HG03521 (cell line): ENCODE measurements around the gene KCNJ9.
"Not testable (repeated sequence)": the region's sequence is repeated elsewhere in the genome, so short reads cannot be mapped to it uniquely, and the experiment has no call there.

ENCODE experiments used
- ATAC-seq: cut with Tn5 transposase; IDR thresholded peaks from one replicate; pipeline ENCODE4 v1.9.1; 2021; ENCODE audit warnings: mild to moderate bottlenecking, moderate library complexity; ENCODE audit not compliant: unreplicated experiment

The KCNJ9 gene

GRCh38 chr1:160123726-160124125 lies 42.4 kb downstream of the KCNJ9 start:
- no peak for ATAC-seq

GRCh38 chr1:160124705-160125478 lies 43.6 kb downstream of the KCNJ9 start:
- ATAC-seq: no peak

- no peak for ATAC-seq
Measured at GRCh38 chr1:160125746-160126145, 44.4 kb downstream of the KCNJ9 start.

- ATAC-seq: not testable (repeated sequence)
Measured at GRCh38 chr1:160126342-160126741, 45.0 kb downstream of the KCNJ9 start.

DNA sequence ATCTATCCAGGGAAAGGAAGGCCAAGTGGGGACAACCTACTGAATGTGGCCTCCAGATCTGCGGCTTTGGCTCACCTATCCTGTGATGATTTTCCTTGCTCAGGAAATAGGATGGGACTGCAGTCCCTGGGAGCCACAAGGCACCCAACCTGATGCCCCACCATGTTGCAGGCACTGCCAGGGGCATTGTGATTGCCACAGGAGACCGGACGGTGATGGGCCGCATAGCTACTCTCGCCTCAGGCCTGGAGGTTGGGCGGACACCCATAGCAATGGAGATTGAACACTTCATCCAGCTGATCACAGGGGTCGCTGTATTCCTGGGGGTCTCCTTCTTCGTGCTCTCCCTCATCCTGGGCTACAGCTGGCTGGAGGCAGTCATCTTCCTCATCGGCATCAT lies 46.0 kb downstream of the KCNJ9 start:
- no peak for ATAC-seq

- no peak for ATAC-seq
Measured at GRCh38 chr1:160127865-160128523, 46.7 kb downstream of the KCNJ9 start.

GRCh38 chr1:160128636-160129035 lies 47.3 kb downstream of the KCNJ9 start:
- ATAC-seq: no peak

DNA sequence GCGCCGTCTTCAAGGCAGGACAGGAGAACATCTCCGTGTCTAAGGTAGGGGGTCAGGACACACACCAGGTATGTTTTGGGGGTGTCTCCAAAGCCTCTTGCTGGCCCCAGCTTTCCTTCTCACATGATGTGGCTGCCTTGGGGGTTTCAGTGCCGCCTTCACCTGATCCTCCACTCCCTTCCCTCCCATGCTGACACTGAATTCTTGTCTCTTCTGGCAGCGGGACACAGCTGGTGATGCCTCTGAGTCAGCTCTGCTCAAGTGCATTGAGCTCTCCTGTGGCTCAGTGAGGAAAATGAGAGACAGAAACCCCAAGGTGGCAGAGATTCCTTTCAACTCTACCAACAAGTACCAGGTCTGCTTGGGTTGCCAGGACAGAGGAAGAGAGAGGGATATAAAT lies 47.7 kb downstream of the KCNJ9 start:
- ATAC-seq: no peak

DNA sequence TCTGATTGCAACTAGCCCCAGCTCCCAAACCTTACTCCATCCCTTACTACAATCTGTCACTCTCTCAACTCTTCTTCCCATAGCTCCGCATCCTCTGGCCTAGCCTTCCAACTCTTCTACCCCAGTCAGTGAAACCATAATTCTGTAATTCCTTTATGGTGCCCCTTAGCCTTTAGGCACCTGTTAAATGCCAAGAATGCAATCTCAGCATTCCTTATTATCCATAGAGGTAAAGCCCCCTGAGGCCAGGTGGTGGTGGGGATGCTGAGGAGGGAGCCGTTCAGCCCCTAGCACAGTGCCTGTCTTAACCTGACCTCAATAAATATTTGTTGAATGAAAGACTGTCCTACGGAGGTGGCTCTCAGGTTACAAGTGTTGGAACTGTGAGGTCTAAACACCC lies 48.2 kb downstream of the KCNJ9 start:
- no peak for ATAC-seq

- no peak for ATAC-seq
Measured at GRCh38 chr1:160129966-160130365, 48.6 kb downstream of the KCNJ9 start.

GRCh38 chr1:160130486-160130885 lies 49.1 kb downstream of the KCNJ9 start:
- ATAC-seq: no peak

- ATAC-seq: no peak
Measured at GRCh38 chr1:160130939-160131338, 49.6 kb downstream of the KCNJ9 start.

DNA sequence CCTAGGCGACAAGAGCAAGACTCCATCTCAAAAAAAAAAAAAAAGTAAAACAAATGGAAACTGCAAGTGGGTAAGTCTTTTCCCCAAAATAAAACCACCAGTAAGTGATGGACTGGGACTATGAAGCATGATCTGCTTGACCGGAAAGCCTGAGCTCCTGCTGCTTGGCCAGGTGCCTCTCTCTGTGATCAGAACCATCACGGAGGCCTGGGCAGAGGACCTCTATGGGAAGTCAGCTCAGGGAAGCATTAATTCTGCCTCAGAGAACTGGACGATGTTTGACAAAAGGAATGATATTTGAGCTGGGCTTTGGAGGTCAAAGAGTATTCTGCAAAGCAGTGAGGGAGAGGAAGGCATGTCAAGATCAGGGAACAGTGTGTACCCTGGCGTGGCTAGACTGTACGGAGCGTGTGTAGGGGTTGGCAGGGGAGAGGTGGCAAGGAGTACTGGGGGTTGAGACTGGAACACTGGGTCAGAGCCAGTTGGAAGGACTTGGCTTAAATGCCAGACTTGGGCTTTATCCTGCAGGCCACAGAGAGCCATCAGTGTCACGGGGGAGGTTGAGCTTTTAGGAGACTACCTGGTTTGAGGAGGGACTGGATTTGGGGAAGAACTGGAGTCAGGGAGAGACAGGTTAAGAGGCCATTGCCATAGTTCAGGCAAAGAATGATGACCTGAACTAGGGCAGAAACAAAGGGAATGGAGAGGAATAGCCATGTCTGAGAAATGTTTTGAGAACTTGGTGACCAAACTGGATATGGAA lies 50.6 kb downstream of the KCNJ9 start:
- ATAC-seq: no peak

DNA sequence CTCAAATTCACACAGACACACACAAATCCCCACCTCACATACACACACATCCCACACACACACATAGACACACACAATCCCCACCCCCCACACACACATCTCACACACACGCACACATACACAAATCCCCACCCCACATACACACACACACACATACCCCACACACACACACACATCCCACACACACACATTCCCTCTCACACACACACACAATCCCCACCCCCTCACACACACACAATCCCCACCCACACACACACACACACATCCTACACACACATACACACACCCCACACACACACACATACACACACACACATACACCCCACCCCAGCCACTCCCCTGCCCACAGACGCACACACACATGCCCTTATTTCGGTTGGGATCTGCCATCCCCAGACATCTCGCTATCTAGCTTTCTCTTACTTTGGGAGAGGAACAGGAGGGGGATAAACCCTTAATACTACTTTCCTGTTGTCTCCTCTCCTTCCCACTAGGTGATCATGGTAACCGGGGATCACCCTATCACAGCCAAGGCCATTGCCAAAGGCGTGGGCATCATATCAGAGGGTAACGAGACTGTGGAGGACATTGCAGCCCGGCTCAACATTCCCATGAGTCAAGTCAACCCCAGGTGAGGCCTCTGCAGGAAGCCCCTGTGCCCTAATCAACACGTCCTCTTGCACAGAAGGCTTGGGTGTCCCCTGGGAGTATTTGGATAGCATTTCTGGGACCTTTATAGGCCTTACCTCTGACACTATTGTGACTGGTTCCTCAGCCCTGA lies 52.8 kb downstream of the KCNJ9 start:
- no peak for ATAC-seq

GRCh38 chr1:160134791-160135572 lies 53.6 kb downstream of the KCNJ9 start:
- ATAC-seq: no peak

DNA sequence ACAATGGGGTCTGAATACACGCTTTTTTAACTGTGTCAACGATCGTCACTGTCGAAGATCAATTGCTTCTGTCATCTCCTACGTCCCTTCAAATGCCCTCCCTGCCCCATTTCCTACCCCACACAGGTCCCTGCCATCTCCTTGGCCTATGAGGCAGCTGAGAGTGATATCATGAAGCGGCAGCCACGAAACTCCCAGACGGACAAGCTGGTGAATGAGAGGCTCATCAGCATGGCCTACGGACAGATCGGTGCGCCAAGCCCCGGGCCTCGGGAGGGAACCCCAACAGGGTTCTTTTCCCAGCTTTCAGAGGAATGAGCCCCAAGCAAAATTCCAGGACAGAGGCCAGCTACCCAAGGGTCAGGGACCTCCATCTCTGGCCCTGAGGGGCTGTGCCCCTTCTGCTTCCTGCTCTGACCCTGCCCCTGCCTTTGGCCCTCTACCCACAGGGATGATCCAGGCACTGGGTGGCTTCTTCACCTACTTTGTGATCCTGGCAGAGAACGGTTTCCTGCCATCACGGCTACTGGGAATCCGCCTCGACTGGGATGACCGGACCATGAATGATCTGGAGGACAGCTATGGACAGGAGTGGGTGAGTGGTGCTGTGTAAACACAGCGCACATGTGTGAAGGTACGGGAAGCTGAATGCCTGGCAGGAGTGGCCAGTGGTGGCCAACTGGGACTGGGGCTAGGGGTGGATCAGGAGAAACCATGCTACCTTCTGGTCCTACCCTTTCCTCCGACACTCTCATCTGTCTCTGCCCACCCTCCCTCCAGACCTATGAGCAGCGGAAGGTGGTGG lies 55.0 kb downstream of the KCNJ9 start:
- no peak for ATAC-seq

DNA sequence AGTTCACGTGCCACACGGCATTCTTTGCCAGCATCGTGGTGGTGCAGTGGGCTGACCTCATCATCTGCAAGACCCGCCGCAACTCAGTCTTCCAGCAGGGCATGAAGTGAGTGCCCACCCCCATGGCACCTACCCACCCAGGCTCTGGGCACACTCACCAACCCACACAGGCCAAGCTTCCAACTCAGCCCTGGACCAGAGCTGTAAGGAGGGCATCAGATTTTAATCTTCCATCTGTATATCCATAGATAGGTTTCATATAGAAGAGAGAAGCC lies 55.5 kb downstream of the KCNJ9 start:
- no peak for ATAC-seq

- no peak for ATAC-seq
Measured at GRCh38 chr1:160137216-160137862, 56.0 kb downstream of the KCNJ9 start.

GRCh38 chr1:160139840-160140239 lies 58.5 kb downstream of the KCNJ9 start:
- ATAC-seq: no peak
